ENCODE data around the gene SMARCC2. TPM values are rescaled to one million over a fixed set of nuclear protein-coding genes. Genes with fewer than 3 reads are reported as not detected.

The SMARCC2 gene
- total and polyA plus RNA-seq, 9 of the 15 experiments (the other 6 are each of a cell fraction or from before 2014, with no cell fraction given) = 11.9 to 86.0 (median 36.6) TPM

GRCh38 chr12:56126732-56127239, 62.5 kb downstream of the SMARCC2 start (continued):
- TF ChIP-seq RREB1 (CRISPR knock-in tag; IDR thresholded peaks at IDR 0.05) (no peak), CREB1 (IDR thresholded peaks at IDR 0.05) (no peak; the same call in 1 of the 2 replicates), CREB1 (CRISPR knock-in tag; IDR thresholded peaks at IDR 0.05) (no peak), EP300 (IDR thresholded peaks at IDR 0.05; ENCODE audit: low read length) (peak; percentile 98), BHLHE40 (IDR thresholded peaks at IDR 0.05; ENCODE audit: low read length) (no peak), BACH1 (tag; IDR thresholded peaks at IDR 0.05) (0 out of 2 replicates have a peak, but pooled peaks have one; percentile 8), ZFP1 (CRISPR knock-in tag; IDR thresholded peaks at IDR 0.05) (no peak), ZNF830 (CRISPR knock-in tag; IDR thresholded peaks at IDR 0.05) (no peak), DMBX1 (CRISPR knock-in tag; IDR thresholded peaks at IDR 0.05; ENCODE audit: borderline replicate concordance) (no peak), ZKSCAN8 (CRISPR knock-in tag; IDR thresholded peaks at IDR 0.05) (no peak; the same call in 1 of the 2 replicates), FOXK2 (conservative IDR thresholded peaks at IDR 0.05 in 1 of 2, IDR thresholded peaks at IDR 0.05 in 1 of 2; ENCODE audit: low read depth in 2 of 2) (peak in 1 of 2 experiments; percentile 61; a peak in 3 of 4 replicates), SRF (CRISPR knock-in tag; IDR thresholded peaks at IDR 0.05) (no peak), MYC (IDR thresholded peaks at IDR 0.05; ENCODE audit: low read depth, low read length) (0 out of 2 replicates have a peak, but pooled peaks have one; percentile 27), MYC (CRISPR knock-in tag; IDR thresholded peaks at IDR 0.05; ENCODE audit: borderline replicate concordance, low read depth) (no peak), MAFK (IDR thresholded peaks at IDR 0.05; ENCODE audit: low read length) (no peak), TFE3 (CRISPR knock-in tag; IDR thresholded peaks at IDR 0.05) (no peak), MBD2 (IDR thresholded peaks at IDR 0.05; ENCODE audit: borderline replicate concordance, low read depth) (peak; percentile 68), ZNF512 (tag; IDR thresholded peaks at IDR 0.05) (no peak)
- TF ChIP-seq, protein P1, sequence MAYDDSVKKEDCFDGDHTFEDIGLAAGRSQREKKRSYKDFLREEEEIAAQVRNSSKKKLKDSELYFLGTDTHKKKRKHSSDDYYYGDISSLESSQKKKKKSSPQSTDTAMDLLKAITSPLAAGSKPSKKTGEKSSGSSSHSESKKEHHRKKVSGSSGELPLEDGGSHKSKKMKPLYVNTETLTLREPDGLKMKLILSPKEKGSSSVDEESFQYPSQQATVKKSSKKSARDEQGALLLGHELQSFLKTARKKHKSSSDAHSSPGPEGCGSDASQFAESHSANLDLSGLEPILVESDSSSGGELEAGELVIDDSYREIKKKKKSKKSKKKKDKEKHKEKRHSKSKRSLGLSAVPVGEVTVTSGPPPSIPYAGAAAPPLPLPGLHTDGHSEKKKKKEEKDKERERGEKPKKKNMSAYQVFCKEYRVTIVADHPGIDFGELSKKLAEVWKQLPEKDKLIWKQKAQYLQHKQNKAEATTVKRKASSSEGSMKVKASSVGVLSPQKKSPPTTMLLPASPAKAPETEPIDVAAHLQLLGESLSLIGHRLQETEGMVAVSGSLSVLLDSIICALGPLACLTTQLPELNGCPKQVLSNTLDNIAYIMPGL (CRISPR knock-in tag; IDR thresholded peaks at IDR 0.05) = no peak

All from K562 (cell line).